ENCODE data around the gene LRRC27. TPM values are rescaled to one million over a fixed set of nuclear protein-coding genes. Genes with fewer than 3 reads are reported as not detected.

The LRRC27 gene
- total and polyA plus RNA-seq, 2 donors (not counting 1 experiment from before 2014, with no cell fraction given) = 23.6 to 25.6 TPM

DNA sequence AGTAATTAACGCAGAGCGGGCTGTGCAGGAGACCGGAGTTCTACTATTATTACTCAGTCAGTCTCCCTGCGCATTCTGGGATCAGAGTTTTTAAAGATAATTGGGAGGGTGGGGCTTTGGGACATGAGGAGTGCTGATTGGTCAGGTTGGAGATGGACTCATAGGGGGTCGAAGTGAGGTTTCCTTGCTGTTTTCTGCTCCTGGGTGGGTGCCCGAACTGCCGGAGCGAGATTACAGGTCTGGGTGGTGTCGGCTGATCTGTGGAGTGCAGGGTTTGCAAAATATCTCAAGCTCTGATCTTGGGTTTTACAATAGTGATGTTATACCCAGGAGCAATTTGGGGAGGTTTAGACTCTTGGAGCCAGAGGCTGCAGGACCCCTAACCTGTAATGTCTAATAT, 3.9 kb upstream of the LRRC27 start:
- intact Hi-C loops (cut with micrococcal nuclease) = no loop called here
- Mint-ChIP-seq H3K9me3 (ENCODE audit: insufficient read depth) (no peaks in the 10 kb centered on the region), H3K27ac (no peak overlapping the region), H3K27me3 (no peaks in the 10 kb centered on the region), H3K4me1 (peaks cover 62% of the 10 kb centered on the region), H3K4me3 (no peak overlapping the region)
- DNase-seq = no peak
- no peaks in the 10 kb centered on the region for H3K9me3 ChIP-seq (ENCODE audit: control extremely low read depth in 1 of 3, control insufficient read depth in 2 of 3, insufficient read depth in 1 of 3, low read length in 2 of 3)
- no peak overlapping the region for H3K4me2 ChIP-seq (replicated peaks; ENCODE audit: low read depth, low read length, poor library complexity, severe bottlenecking)
- H3K9ac ChIP-seq (ENCODE audit: low read length) = no peak overlapping the region
- no peaks in the 10 kb centered on the region for H3K27me3 ChIP-seq (replicated peaks in 1 of 4; ENCODE audit: control extremely low read depth in 1 of 4, control insufficient read depth in 3 of 4, insufficient read depth in 4 of 4, low read length in 3 of 4)
- POLR2A ChIA-PET = no interaction called here
- H4K20me1 ChIP-seq (ENCODE audit: control insufficient read depth, insufficient read depth, low read length, poor library complexity, severe bottlenecking) = peaks cover 15% of the 10 kb centered on the region
- WGBS (ENCODE audit: insufficient coverage) = 100% methylated on average over 9 of the region's 9 CpGs
- peaks cover 40% of the 10 kb centered on the region for H3K79me2 ChIP-seq (ENCODE audit: control insufficient read depth, insufficient read depth, low read length)
- H2AFZ ChIP-seq (ENCODE audit: insufficient read depth, low read depth, low read length, poor library complexity, severe bottlenecking) = no peak overlapping the region
- peaks cover 0 to 5% of the 10 kb centered on the region in 2 experiments for H3K36me3 ChIP-seq (replicated peaks in 1 of 2; ENCODE audit: control extremely low read depth in 1 of 2, control insufficient read depth in 1 of 2, extremely low read depth in 1 of 2, insufficient read depth in 2 of 2, low read length in 1 of 2)
- H3K4me1 ChIP-seq (ENCODE audit: control insufficient read depth in 2 of 2, insufficient read depth in 2 of 2, low read length in 2 of 2) = peaks cover 18 to 29% of the 10 kb centered on the region in 2 donors
- TF ChIP-seq, protein P1, sequence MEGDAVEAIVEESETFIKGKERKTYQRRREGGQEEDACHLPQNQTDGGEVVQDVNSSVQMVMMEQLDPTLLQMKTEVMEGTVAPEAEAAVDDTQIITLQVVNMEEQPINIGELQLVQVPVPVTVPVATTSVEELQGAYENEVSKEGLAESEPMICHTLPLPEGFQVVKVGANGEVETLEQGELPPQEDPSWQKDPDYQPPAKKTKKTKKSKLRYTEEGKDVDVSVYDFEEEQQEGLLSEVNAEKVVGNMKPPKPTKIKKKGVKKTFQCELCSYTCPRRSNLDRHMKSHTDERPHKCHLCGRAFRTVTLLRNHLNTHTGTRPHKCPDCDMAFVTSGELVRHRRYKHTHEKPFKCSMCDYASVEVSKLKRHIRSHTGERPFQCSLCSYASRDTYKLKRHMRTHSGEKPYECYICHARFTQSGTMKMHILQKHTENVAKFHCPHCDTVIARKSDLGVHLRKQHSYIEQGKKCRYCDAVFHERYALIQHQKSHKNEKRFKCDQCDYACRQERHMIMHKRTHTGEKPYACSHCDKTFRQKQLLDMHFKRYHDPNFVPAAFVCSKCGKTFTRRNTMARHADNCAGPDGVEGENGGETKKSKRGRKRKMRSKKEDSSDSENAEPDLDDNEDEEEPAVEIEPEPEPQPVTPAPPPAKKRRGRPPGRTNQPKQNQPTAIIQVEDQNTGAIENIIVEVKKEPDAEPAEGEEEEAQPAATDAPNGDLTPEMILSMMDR (IDR thresholded peaks at IDR 0.05) = no peak
- TF ChIP-seq EZH2 (IDR thresholded peaks at IDR 0.05; ENCODE audit: borderline replicate concordance, insufficient read depth, low read depth, low read length, poor library complexity, severe bottlenecking) = no peak
- ATAC-seq (ENCODE audit: low read depth) = no peak
- no peak overlapping the region for H3K27ac ChIP-seq (ENCODE audit: low read length in 2 of 2)
- H3K4me3 ChIP-seq (ENCODE audit: control extremely low read depth in 1 of 5, extremely low read depth in 1 of 5, insufficient read depth in 1 of 5, low read depth in 2 of 5, low read length in 4 of 5) = no peak overlapping the region
- CTCF ChIA-PET = no interaction called here

DNA sequence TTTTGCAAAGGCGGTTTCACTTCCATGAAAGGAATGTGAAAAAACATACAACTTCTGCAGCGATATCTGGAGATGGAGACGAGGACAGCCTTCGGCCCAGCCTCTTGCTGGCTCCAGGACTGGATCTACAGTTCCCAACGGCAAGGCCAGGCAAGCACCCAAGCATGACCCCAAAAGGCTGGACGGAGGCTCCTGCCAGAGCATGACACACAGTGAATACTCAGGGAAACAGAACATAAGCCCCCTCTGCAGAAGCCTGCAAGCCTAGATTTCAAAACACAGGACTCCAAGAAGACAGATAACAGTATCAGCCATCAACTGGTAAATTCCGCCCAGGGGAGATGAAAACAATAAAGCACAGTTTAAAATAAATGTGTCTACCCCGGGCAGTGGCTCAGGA, 3.3 kb upstream of the LRRC27 start:
- H3K27ac Mint-ChIP-seq = no peak overlapping the region
- POLR2A ChIA-PET = no interaction called here
- Histone ChIP-seq H3K27ac (ENCODE audit: low read length in 2 of 2) (no peak overlapping the region), H3K9me3 (ENCODE audit: control extremely low read depth in 1 of 3, control insufficient read depth in 2 of 3, insufficient read depth in 1 of 3, low read length in 2 of 3) (no peaks in the 10 kb centered on the region), H3K4me1 (ENCODE audit: control insufficient read depth in 2 of 2, insufficient read depth in 2 of 2, low read length in 2 of 2) (peaks cover 24 to 35% of the 10 kb centered on the region in 2 donors), H3K79me2 (ENCODE audit: control insufficient read depth, insufficient read depth, low read length) (peaks cover 40% of the 10 kb centered on the region), H3K27me3 (replicated peaks in 1 of 4; ENCODE audit: control extremely low read depth in 1 of 4, control insufficient read depth in 3 of 4, insufficient read depth in 4 of 4, low read length in 3 of 4) (no peaks in the 10 kb centered on the region), H3K9ac (ENCODE audit: low read length) (no peak overlapping the region), H3K4me2 (replicated peaks; ENCODE audit: low read depth, low read length, poor library complexity, severe bottlenecking) (no peak overlapping the region), H4K20me1 (ENCODE audit: control insufficient read depth, insufficient read depth, low read length, poor library complexity, severe bottlenecking) (peaks cover 15% of the 10 kb centered on the region), H2AFZ (ENCODE audit: insufficient read depth, low read depth, low read length, poor library complexity, severe bottlenecking) (no peak overlapping the region), H3K4me3 (ENCODE audit: control extremely low read depth in 1 of 5, extremely low read depth in 1 of 5, insufficient read depth in 1 of 5, low read depth in 2 of 5, low read length in 4 of 5) (no peak overlapping the region), H3K36me3 (replicated peaks in 1 of 2; ENCODE audit: control extremely low read depth in 1 of 2, control insufficient read depth in 1 of 2, extremely low read depth in 1 of 2, insufficient read depth in 2 of 2, low read length in 1 of 2) (peaks cover 0 to 2% of the 10 kb centered on the region in 2 experiments)
- peaks cover 67% of the 10 kb centered on the region for H3K4me1 Mint-ChIP-seq
- no peaks in the 10 kb centered on the region for H3K9me3 Mint-ChIP-seq (ENCODE audit: insufficient read depth)
- H3K27me3 Mint-ChIP-seq = no peaks in the 10 kb centered on the region
- DNase-seq (no peak), ATAC-seq (ENCODE audit: low read depth) (no peak)
- CTCF ChIA-PET = no interaction called here
- intact Hi-C loops (cut with micrococcal nuclease) = no loop called here
- peak overlapping the region; percentile 29 for H3K4me3 Mint-ChIP-seq
- 91% methylated on average over 7 of the region's 8 CpGs for WGBS (ENCODE audit: insufficient coverage)
- TF ChIP-seq, protein P1 (IDR thresholded peaks at IDR 0.05) = no peak
- TF ChIP-seq EZH2 (IDR thresholded peaks at IDR 0.05; ENCODE audit: borderline replicate concordance, insufficient read depth, low read depth, low read length, poor library complexity, severe bottlenecking) = no peak
